Measurements from ENCODE around the gene SLC25A47. TPM values are rescaled to one million over a fixed set of nuclear protein-coding genes. Genes with fewer than 3 reads are reported as not detected.
A peak's percentile ranks its signal among the peaks of the same experiment; 100 is the strongest.

The SLC25A47 gene
- total and polyA plus RNA-seq, 9 of the 15 experiments (the other 6 are each of a cell fraction or from before 2014, with no cell fraction given) = 0.09 to 0.23 (median 0.22) TPM; not detected in 6

DNA sequence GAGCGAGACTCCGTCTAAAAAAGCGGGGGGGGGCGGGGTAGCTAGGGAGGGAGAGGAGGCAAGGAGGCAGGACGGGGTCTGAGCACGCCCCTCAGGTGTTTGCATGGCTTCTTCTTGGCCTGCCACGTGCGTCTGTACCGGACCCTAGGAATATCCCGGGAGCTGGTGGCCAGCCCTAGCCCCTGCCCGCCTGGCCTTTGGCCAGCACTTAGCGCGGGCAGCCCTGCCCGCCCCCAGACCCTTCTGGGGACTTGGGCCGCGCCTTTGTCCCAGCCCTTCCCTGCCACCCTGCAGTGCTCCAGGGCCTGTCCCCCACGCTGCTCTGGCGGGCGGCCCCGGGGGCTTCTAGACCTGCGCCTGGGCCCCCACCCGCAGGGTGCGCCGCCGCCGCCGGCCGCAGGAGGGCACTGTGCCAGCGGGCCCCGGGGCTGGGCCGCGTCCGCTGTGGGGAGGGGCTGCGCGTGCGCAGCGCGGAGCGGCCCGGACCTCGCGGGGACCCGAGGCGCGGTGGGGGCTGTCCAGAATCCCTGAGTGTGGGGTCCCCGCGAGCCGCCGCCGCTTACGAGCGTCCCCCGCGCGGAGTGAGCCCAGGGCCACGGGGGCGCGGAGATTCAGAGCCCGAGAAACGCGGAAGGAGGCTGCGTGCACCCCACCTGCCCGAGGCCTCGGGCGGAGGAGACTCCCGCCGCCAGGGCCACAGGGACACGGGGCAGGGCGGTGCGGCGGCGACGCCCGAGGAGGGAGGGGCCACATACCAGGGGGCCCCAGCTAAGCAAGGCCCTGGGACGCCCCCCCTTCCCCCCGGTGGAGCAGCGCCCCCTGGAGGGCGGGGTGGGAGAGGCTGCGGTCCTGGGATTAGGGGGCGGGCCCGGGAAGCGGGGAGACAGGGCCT is 37.9 kb upstream of the SLC25A47 start (continued):
- TF ChIP-seq, protein P1, sequence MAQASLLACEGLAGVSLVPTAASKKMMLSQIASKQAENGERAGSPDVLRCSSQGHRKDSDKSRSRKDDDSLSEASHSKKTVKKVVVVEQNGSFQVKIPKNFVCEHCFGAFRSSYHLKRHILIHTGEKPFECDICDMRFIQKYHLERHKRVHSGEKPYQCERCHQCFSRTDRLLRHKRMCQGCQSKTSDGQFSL (CRISPR knock-in tag; IDR thresholded peaks at IDR 0.05) = peak; percentile 98
- TF ChIP-seq, protein P1 (tag; IDR thresholded peaks at IDR 0.05) = peak in 1 of 2 experiments; percentile 94; a peak in 2 of 4 replicates
- TF ChIP-seq SUPT5H (IDR thresholded peaks at IDR 0.05) (peak; percentile 70), ZNF445 (CRISPR knock-in tag; IDR thresholded peaks at IDR 0.05; ENCODE audit: low read depth) (no peak), ZSCAN32 (CRISPR knock-in tag; IDR thresholded peaks at IDR 0.05) (no peak), SNRNP70 (optimal IDR thresholded peaks at IDR 0.05; ENCODE audit: low read depth, low read length) (no peak), JUND (IDR thresholded peaks at IDR 0.05; ENCODE audit: borderline replicate concordance, low read depth, low read length) (no peak), JUND (tag; IDR thresholded peaks at IDR 0.05; ENCODE audit: borderline replicate concordance, low read depth, low read length) (no peak; the same call in 2 of the 3 replicates), SMARCA4 (IDR thresholded peaks at IDR 0.05) (no peak), MYC (IDR thresholded peaks at IDR 0.05; ENCODE audit: low read depth, low read length) (peak; percentile 32; the same call in 1 of the 2 replicates), MYC (CRISPR knock-in tag; IDR thresholded peaks at IDR 0.05; ENCODE audit: borderline replicate concordance, low read depth) (no peak), YBX1 (IDR thresholded peaks at IDR 0.05) (no peak), HIVEP1 (CRISPR knock-in tag; IDR thresholded peaks at IDR 0.05) (no peak), RBM25 (IDR thresholded peaks at IDR 0.05; ENCODE audit: low read depth, low read length, severe bottlenecking) (peak; percentile 10), PCBP2 (IDR thresholded peaks at IDR 0.05; ENCODE audit: low read depth, low read length, poor library complexity, severe bottlenecking) (no peak), ERF (CRISPR knock-in tag; IDR thresholded peaks at IDR 0.05) (0 out of 2 replicates have a peak, but pooled peaks have one; percentile 9)
- TF ChIP-seq, protein P2, sequence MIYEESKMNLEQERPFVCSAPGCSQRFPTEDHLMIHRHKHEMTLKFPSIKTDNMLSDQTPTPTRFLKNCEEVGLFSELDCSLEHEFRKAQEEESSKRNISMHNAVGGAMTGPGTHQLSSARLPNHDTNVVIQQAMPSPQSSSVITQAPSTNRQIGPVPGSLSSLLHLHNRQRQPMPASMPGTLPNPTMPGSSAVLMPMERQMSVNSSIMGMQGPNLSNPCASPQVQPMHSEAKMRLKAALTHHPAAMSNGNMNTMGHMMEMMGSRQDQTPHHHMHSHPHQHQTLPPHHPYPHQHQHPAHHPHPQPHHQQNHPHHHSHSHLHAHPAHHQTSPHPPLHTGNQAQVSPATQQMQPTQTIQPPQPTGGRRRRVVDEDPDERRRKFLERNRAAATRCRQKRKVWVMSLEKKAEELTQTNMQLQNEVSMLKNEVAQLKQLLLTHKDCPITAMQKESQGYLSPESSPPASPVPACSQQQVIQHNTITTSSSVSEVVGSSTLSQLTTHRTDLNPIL (CRISPR knock-in tag; IDR thresholded peaks at IDR 0.05) = no peak
- TF ChIP-seq, protein P3, sequence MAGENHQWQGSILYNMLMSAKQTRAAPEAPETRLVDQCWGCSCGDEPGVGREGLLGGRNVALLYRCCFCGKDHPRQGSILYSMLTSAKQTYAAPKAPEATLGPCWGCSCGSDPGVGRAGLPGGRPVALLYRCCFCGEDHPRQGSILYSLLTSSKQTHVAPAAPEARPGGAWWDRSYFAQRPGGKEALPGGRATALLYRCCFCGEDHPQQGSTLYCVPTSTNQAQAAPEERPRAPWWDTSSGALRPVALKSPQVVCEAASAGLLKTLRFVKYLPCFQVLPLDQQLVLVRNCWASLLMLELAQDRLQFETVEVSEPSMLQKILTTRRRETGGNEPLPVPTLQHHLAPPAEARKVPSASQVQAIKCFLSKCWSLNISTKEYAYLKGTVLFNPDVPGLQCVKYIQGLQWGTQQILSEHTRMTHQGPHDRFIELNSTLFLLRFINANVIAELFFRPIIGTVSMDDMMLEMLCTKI (IDR thresholded peaks at IDR 0.05; ENCODE audit: partially characterized antibody) = no peak
- TF ChIP-seq, protein P4, sequence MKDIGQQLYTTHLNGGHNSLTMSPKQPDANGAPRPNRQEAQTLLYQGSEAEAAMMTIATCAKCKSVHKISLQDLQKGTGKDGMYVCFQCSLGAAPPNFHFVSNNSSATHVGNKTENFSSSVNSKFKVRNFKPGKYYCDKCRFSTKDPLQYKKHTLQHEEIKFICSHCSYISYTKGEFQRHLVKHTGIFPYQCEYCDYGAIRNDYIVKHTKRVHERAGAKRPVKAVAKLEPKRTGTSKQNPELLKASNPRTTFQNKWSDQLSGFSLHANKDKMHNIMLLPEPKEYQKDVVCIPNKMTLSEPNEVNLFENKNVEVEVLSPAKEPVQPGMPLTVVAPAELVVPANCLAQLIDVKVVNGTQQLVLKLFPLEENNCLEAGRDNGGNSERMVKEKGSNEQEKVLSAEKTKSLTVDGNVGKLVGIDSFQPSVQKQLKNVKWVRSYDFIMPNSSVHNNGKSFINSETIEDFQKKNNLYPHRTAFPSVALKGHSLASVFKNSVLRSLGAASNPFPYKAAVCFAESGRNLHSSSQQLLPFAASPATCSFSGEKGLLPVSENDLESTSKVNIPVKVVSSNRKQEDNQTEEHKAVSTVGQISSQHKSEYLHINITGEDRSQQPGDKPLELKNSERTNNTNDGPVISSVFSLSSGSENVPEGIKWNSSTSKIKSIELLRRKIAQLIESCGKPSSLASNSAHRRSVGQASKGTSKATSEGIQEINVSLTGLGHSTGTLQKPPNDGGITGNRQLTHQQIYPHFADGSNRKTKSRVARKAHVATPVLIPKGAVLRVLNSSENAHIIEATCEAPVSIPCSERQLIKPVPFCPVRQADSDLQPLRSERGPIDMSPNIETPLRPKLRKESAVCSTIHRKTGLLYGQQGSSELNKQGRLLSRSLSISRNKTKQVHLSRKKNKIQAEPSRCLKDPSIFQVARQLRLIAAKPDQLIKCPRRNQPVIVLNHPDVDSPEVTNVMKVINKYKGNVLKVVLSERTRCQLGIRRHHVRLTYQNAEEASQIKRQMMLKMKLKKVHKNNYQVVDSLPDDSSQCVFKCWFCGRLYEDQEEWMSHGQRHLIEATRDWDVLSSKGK (CRISPR knock-in tag; IDR thresholded peaks at IDR 0.05) = no peak
- TF ChIP-seq, protein P5, sequence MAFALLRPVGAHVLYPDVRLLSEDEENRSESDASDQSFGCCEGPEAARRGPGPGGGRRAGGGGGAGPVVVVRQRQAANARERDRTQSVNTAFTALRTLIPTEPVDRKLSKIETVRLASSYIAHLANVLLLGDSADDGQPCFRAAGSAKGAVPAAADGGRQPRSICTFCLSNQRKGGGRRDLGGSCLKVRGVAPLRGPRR (CRISPR knock-in tag; IDR thresholded peaks at IDR 0.05) = no peak

All from K562 (cell line).